Body of pancreas (tissue), 4 donors: ENCODE results near the gene DLAT. TPM values are rescaled to one million over a fixed set of nuclear protein-coding genes. Genes with fewer than 3 reads are reported as not detected.

ENCODE experiments used
- ATAC-seq: fragments of 150-250 bp; one replicate; pipeline ENCODE4 v1.9.1; 2016
- DNase-seq, 4 donors: peaks; one replicate each; pipeline ENCODE4 v3.0.0-alpha.2; 2019
- H3K27ac ChIP-seq, 4 donors: fragments of 200-600 bp; sonication (generic); 1 replicate in 3 of 4; 2 replicates in 1 of 4; pipeline versions ENCODE4 v1.5.1 to v1.6.1; 2016 to 2019; ENCODE audit warnings: mild to moderate bottlenecking in 1 of 4, mixed read lengths in 1 of 4, moderate library complexity in 1 of 4
- H3K27me3 ChIP-seq, 2 donors: fragments of 200-600 bp; sonication (generic); one replicate each; pipeline ENCODE4 v1.6.0; 2016; ENCODE audit warnings: mild to moderate bottlenecking in 1 of 2
- H3K36me3 ChIP-seq, 2 donors: fragments of 200-600 bp; sonication (generic); replicated peaks in 1 of 2; 2 replicates each; pipeline ENCODE4 v1.5.1; 2016; ENCODE audit warnings: low read depth in 2 of 2; ENCODE audit not compliant: insufficient read depth in 1 of 2
- H3K4me1 ChIP-seq: fragments of 200-600 bp; sonication (generic); one replicate; pipeline ENCODE4 v1.6.0; 2016
- H3K4me3 ChIP-seq, 2 donors: fragments of 200-600 bp; sonication (generic); 1 replicate in 1 of 2; 2 replicates in 1 of 2; pipeline ENCODE4 v1.5.1; 2016 to 2019
- H3K9me3 ChIP-seq, 3 donors: fragments of 200-600 bp; sonication (generic); 1 replicate in 2 of 3; 2 replicates in 1 of 3; pipeline ENCODE4 v1.5.1; 2016
- POLR2A ChIP-seq, 3 donors: fragments of 450-650 bp; IDR thresholded peaks; one replicate each; pipeline ENCODE4 v1.6.1; 2016; ENCODE audit warnings: antibody characterized with exemption in 3 of 3, mild to moderate bottlenecking in 2 of 3
- WGBS, 2 donors: methylation state at CpG; one replicate each; pipeline ENCODE4 v1.1.5; 2017; 5-methylcytosine and 5-hydroxymethylcytosine counted together
- intact Hi-C: fragments of 100-400 bp; cut with DNase I; formaldehyde crosslinking; loops from one replicate; pipeline ENCODE4 v1.15.1; 2023
- small RNA-seq: library from RNA; depleted of rRNA; stranded (forward); fragments of <200 nt; gene quantifications from one replicate; pipeline ENCODE3, GENCODE V24; 2016
- total RNA-seq, 2 donors: library from RNA; depleted of rRNA; stranded (reverse); fragments of >200 nt; gene quantifications; one replicate each; pipeline ENCODE4 v1.1.0, GENCODE V29; 2016
- TF ChIP-seq, protein P1 (sequence below), 7 experiments: fragments of 450-650 bp in 4 of 7; fragments of 200-600 bp in 3 of 7; sonication (generic) in 3 of 7; IDR thresholded peaks; one replicate each; pipeline ENCODE4 v1.5.1; 2016 to 2019; ENCODE audit warnings: antibody characterized with exemption in 7 of 7

The DLAT gene
- total RNA-seq, 2 donors from 2014 or later = 10.4 to 10.5 TPM

DNA sequence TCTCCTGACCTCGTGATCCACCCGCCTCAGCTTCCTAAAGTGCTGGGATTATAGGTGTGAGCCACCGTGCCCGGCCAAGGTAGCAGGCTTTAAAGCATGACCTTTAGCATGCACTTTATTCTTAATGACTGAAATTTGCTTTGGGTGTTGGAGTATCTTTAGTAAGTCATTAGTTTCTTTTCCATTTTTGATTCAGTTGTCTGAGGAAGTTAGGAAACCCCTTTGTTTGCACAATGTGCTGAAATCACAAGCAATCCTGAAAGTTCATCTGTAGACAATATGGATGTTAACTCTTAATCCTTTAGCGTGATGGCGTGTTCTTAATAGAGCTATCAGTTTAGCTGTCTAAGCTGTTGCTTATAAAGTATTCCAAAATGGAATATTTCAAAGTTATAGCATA lies 78.2 kb downstream of the DLAT start:
- Histone ChIP-seq H3K27me3 (no peaks in the 10 kb centered on the region), H3K27ac (no peak overlapping the region), H3K4me1 (no peaks in the 10 kb centered on the region), H3K36me3 (no peaks in the 10 kb centered on the region), H3K9me3 (no peaks in the 10 kb centered on the region), H3K4me3 (no peak overlapping the region)
- DNase-seq (no peak), ATAC-seq (no peak)
- TF ChIP-seq POLR2A (IDR thresholded peaks at IDR 0.05) = no peak
- TF ChIP-seq, protein P1, sequence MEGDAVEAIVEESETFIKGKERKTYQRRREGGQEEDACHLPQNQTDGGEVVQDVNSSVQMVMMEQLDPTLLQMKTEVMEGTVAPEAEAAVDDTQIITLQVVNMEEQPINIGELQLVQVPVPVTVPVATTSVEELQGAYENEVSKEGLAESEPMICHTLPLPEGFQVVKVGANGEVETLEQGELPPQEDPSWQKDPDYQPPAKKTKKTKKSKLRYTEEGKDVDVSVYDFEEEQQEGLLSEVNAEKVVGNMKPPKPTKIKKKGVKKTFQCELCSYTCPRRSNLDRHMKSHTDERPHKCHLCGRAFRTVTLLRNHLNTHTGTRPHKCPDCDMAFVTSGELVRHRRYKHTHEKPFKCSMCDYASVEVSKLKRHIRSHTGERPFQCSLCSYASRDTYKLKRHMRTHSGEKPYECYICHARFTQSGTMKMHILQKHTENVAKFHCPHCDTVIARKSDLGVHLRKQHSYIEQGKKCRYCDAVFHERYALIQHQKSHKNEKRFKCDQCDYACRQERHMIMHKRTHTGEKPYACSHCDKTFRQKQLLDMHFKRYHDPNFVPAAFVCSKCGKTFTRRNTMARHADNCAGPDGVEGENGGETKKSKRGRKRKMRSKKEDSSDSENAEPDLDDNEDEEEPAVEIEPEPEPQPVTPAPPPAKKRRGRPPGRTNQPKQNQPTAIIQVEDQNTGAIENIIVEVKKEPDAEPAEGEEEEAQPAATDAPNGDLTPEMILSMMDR (IDR thresholded peaks at IDR 0.05) = no peak
- intact Hi-C loops = no loop called here
- 90 to 96% methylated on average over 6 of the region's 6 CpGs for WGBS, 2 donors

DNA sequence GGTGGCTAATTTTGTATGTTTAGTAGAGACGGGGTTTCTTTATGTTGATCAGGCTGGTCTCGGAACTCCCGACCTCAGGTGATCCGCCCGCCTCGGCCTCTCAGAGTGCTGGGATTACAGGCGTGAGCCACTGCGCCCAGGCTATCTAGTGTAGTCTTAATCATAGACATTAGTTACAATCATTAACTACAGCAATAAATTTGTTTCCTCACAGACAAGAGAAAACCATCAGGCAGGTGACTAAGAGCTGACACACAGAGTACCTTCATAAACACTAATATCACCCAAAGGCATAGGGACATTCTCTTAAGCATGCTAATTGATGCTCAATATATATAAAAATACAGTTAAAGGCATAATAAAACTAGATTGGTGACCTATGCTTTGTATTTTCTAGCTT lies 80.9 kb downstream of the DLAT start:
- ATAC-seq = no peak
- Histone ChIP-seq H3K4me1 (no peaks in the 10 kb centered on the region), H3K9me3 (no peaks in the 10 kb centered on the region), H3K36me3 (no peaks in the 10 kb centered on the region), H3K27me3 (no peaks in the 10 kb centered on the region), H3K4me3 (no peak overlapping the region), H3K27ac (no peak overlapping the region)
- intact Hi-C loops = no loop called here
- 98 to 99% methylated on average over 8 of the region's 8 CpGs for WGBS, 2 donors
- TF ChIP-seq POLR2A (IDR thresholded peaks at IDR 0.05) = no peak
- TF ChIP-seq, protein P1 (IDR thresholded peaks at IDR 0.05) = no peak
- no peak for DNase-seq

Small RNA genes within 50 kb of the gene (small RNA-seq; reads per million reads assigned to genes)
- gene AP000907.3 (not detected), gene RNU6-893P (not detected)

Other genes with a start within 250 kb of the DLAT start
- 10 to 100 TPM; 25.9 to 60.3 TPM for gene ALG9, start 153.8 kb upstream of the DLAT start, total RNA-seq
- 1 to 10 TPM in 1 of 2 donors, not detected in 1; 2.1 TPM for gene FDXACB1, start 146.2 kb upstream of the DLAT start, total RNA-seq
- gene CFAP68, start 145.9 kb upstream of the DLAT start, total RNA-seq = 10 to 100 TPM in 1 of 2 donors, 1 to 10 TPM in 1; 7.8 to 31.6 TPM
- 10 to 100 TPM; 10.4 to 61.0 TPM for gene CRYAB, start 113.6 kb upstream of the DLAT start, total RNA-seq
- gene HSPB2, start 112.7 kb upstream of the DLAT start, total RNA-seq = not detected
- gene C11orf52, start 106.5 kb upstream of the DLAT start, total RNA-seq = 10 to 100 TPM in 1 of 2 donors, 1 to 10 TPM in 1; 4.6 to 14.8 TPM
- gene DIXDC1, start 88.1 kb upstream of the DLAT start, total RNA-seq = 10 to 100 TPM; 14.0 to 23.4 TPM
- 1 to 10 TPM in 1 of 2 donors, not detected in 1; 1.3 TPM for gene PIH1D2, start 48.6 kb downstream of the DLAT start, total RNA-seq
- gene NKAPD1, start 48.9 kb downstream of the DLAT start, total RNA-seq = 10 to 100 TPM in 1 of 2 donors, 1 to 10 TPM in 1; 8.3 to 10.5 TPM
- gene TIMM8B, start 61.3 kb downstream of the DLAT start, total RNA-seq = 1 to 10 TPM; 7.5 to 9.6 TPM
- 10 to 100 TPM; 27.4 to 68.5 TPM for gene SDHD, start 61.5 kb downstream of the DLAT start, total RNA-seq
- gene IL18, start 138.7 kb downstream of the DLAT start, total RNA-seq = 10 to 100 TPM in 1 of 2 donors, 1 to 10 TPM in 1; 3.3 to 22.8 TPM
- not detected for gene TEX12, start 142.0 kb downstream of the DLAT start, total RNA-seq
- gene BCO2, start 150.1 kb downstream of the DLAT start, total RNA-seq = 1 to 10 TPM; 3.6 to 4.2 TPM
- gene PTS, start 201.0 kb downstream of the DLAT start, total RNA-seq = 10 to 100 TPM; 20.1 to 25.7 TPM
- not detected for gene PLET1, start 235.5 kb downstream of the DLAT start, total RNA-seq